ENCODE measurements around the gene RXFP3. TPM values are rescaled to one million over a fixed set of nuclear protein-coding genes. Genes with fewer than 3 reads are reported as not detected.

RXFP3 gene
- total and polyA plus RNA-seq, 3 experiments from 2014 or later = not detected

Other genes with a start within 250 kb of the RXFP3 start
- gene ADAMTS12, start 44.4 kb upstream of the RXFP3 start, total RNA-seq = not detected
- not detected for gene ADAMTS12, start 44.4 kb upstream of the RXFP3 start, polyA plus RNA-seq
- not detected for gene SLC45A2, start 48.3 kb downstream of the RXFP3 start, total RNA-seq
- not detected for gene SLC45A2, start 48.3 kb downstream of the RXFP3 start, polyA plus RNA-seq
- 10 to 100 TPM; 11.3 to 12.8 TPM for gene AMACR, start 71.7 kb downstream of the RXFP3 start, total RNA-seq
- gene AMACR, start 71.7 kb downstream of the RXFP3 start, polyA plus RNA-seq = 7.1 TPM
- gene C1QTNF3, start 106.8 kb downstream of the RXFP3 start, total RNA-seq = 1 to 10 TPM; 1.4 TPM
- 0.39 TPM for gene C1QTNF3, start 106.8 kb downstream of the RXFP3 start, polyA plus RNA-seq